ENCODE data around the gene ZNF670. TPM values are rescaled to one million over a fixed set of nuclear protein-coding genes. Genes with fewer than 3 reads are reported as not detected.

The ZNF670 gene
- total and polyA plus RNA-seq, 4 donors: 0.74 to 2.3 (median 1.4) TPM

GRCh38 chr1:247077876-247078257 lies 744 bp downstream of the ZNF670 start:
- Histone ChIP-seq H3K36me3 (ENCODE audit: control insufficient read depth in 4 of 4, insufficient read depth in 3 of 4, low read depth in 1 of 4, low read length in 3 of 4) (peaks cover 0 to 2% (median 0%) of the 10 kb centered on the region in 4 donors), H3K27ac (ENCODE audit: low read depth in 1 of 2, low read length in 2 of 2) (peak overlapping the region in 1 of 2 donors; percentile 68), H3K9ac (ENCODE audit: low read depth in 1 of 2, low read length in 2 of 2) (peak overlapping the region; percentile 57 to 81), H3K27me3 (ENCODE audit: control insufficient read depth in 4 of 4, insufficient read depth in 4 of 4, low read length in 3 of 4) (no peaks in the 10 kb centered on the region), H3K4me1 (ENCODE audit: control insufficient read depth in 4 of 4, insufficient read depth in 4 of 4, low read length in 3 of 4) (peaks cover 0 to 12% (median 5%) of the 10 kb centered on the region in 4 donors), H3K9me3 (ENCODE audit: control insufficient read depth in 4 of 4, low read length in 3 of 4) (peaks cover 0 to 5% (median 0%) of the 10 kb centered on the region in 4 donors), H3K4me3 (ENCODE audit: low read depth in 1 of 3, low read length in 3 of 3) (peak overlapping the region; percentile 79 to 88 (median 83))
- TF ChIP-seq RAD21 (IDR thresholded peaks at IDR 0.05): no peak
- no peak for TF ChIP-seq RXRA (IDR thresholded peaks at IDR 0.05)
- TF ChIP-seq ZBTB33 (IDR thresholded peaks at IDR 0.05): no peak
- no peak for TF ChIP-seq FOXA2 (IDR thresholded peaks at IDR 0.05)
- no peak for TF ChIP-seq MAX (IDR thresholded peaks at IDR 0.05)
- no peak for TF ChIP-seq CTCF (IDR thresholded peaks at IDR 0.05; ENCODE audit: low read depth, low read length, missing input control)
- DNase-seq (ENCODE audit: low spot score): no peak
- WGBS: under 1% methylated on average over 8 of the region's 8 CpGs

GRCh38 chr1:247077213-247077612 lies 1.4 kb downstream of the ZNF670 start:
- no peak for DNase-seq (ENCODE audit: low spot score)
- 85% methylated on average over 3 of the region's 3 CpGs for WGBS
- H3K27me3 ChIP-seq (ENCODE audit: control insufficient read depth in 4 of 4, insufficient read depth in 4 of 4, low read length in 3 of 4): no peaks in the 10 kb centered on the region
- peaks cover 0 to 12% (median 5%) of the 10 kb centered on the region in 4 donors for H3K4me1 ChIP-seq (ENCODE audit: control insufficient read depth in 4 of 4, insufficient read depth in 4 of 4, low read length in 3 of 4)
- H3K9ac ChIP-seq (ENCODE audit: low read depth in 1 of 2, low read length in 2 of 2): no peak overlapping the region
- peaks cover 0 to 2% (median 0%) of the 10 kb centered on the region in 4 donors for H3K36me3 ChIP-seq (ENCODE audit: control insufficient read depth in 4 of 4, insufficient read depth in 3 of 4, low read depth in 1 of 4, low read length in 3 of 4)
- TF ChIP-seq TAF1 (conservative IDR thresholded peaks at IDR 0.05): no peak
- TF ChIP-seq MAX (IDR thresholded peaks at IDR 0.05): no peak
- no peak for TF ChIP-seq SP1 (IDR thresholded peaks at IDR 0.05)
- no peak for TF ChIP-seq GABPA (IDR thresholded peaks at IDR 0.05 in 1 of 2, conservative IDR thresholded peaks at IDR 0.05 in 1 of 2)
- TF ChIP-seq CTCF (IDR thresholded peaks at IDR 0.05; ENCODE audit: low read depth, low read length, missing input control): no peak
- no peak for TF ChIP-seq RXRA (IDR thresholded peaks at IDR 0.05)
- no peak for TF ChIP-seq FOXA2 (IDR thresholded peaks at IDR 0.05)
- TF ChIP-seq NR2F2 (IDR thresholded peaks at IDR 0.05): no peak
- TF ChIP-seq HNF4G (IDR thresholded peaks at IDR 0.05): no peak
- no peak for TF ChIP-seq REST (IDR thresholded peaks at IDR 0.05)
- TF ChIP-seq JUND (IDR thresholded peaks at IDR 0.05): no peak
- TF ChIP-seq FOXA1 (IDR thresholded peaks at IDR 0.05): no peak
- TF ChIP-seq EGR1 (IDR thresholded peaks at IDR 0.05; ENCODE audit: low read depth in 2 of 2): no peak
- no peak overlapping the region for H3K27ac ChIP-seq (ENCODE audit: low read depth in 1 of 2, low read length in 2 of 2)
- H3K4me3 ChIP-seq (ENCODE audit: low read depth in 1 of 3, low read length in 3 of 3): no peak overlapping the region
- H3K9me3 ChIP-seq (ENCODE audit: control insufficient read depth in 4 of 4, low read length in 3 of 4): peaks cover 0 to 4% (median 0%) of the 10 kb centered on the region in 4 donors

Data from liver (tissue), 9 donors.